Aorta (tissue), 5 donors: Measurements from ENCODE around the gene SAMD11. TPM values are rescaled to one million over a fixed set of nuclear protein-coding genes. Genes with fewer than 3 reads are reported as not detected.

Source experiments
- ATAC-seq: fragments of 200-7000 bp; cut with Tn5 transposase; one replicate; pipeline ENCODE4 v1.9.1; 2022; ENCODE audit warnings: moderate library complexity; ENCODE audit not compliant: low FRiP score
- DNase-seq, 2 donors: peaks; one replicate each; pipeline ENCODE4 v3.0.0-alpha.2; 2020
- H3K27ac ChIP-seq, 2 donors: one replicate each; pipeline ENCODE4 v1.5.1; 2013; ENCODE audit warnings: low read length in 2 of 2, mild to moderate bottlenecking in 2 of 2, moderate library complexity in 2 of 2, control low read depth in 1 of 2, inconsistent platforms in 1 of 2, low read depth in 1 of 2
- H3K27me3 ChIP-seq, 2 donors: one replicate each; pipeline ENCODE4 v1.6.1; 2013; ENCODE audit warnings: control low read depth in 1 of 2, low read length in 1 of 2, mild to moderate bottlenecking in 1 of 2, moderate library complexity in 1 of 2; ENCODE audit not compliant: insufficient read depth in 2 of 2, control insufficient read depth in 1 of 2
- H3K36me3 ChIP-seq, 2 donors: one replicate each; pipeline ENCODE4 v1.6.1; 2013; ENCODE audit warnings: control low read depth in 1 of 2, low read length in 1 of 2, mild to moderate bottlenecking in 1 of 2; ENCODE audit not compliant: insufficient read depth in 2 of 2, control insufficient read depth in 1 of 2
- H3K4me1 ChIP-seq, 2 donors: one replicate each; pipeline ENCODE4 v1.6.1; 2013; ENCODE audit warnings: low read length in 2 of 2, control low read depth in 1 of 2, mild to moderate bottlenecking in 1 of 2, moderate library complexity in 1 of 2; ENCODE audit not compliant: insufficient read depth in 2 of 2, control insufficient read depth in 1 of 2
- H3K4me3 ChIP-seq, 2 donors: one replicate each; pipeline ENCODE4 v1.5.1; 2013; ENCODE audit warnings: low read length in 2 of 2, control low read depth in 1 of 2, mild to moderate bottlenecking in 1 of 2
- H3K9me3 ChIP-seq: one replicate; pipeline ENCODE4 v1.6.1; 2013; ENCODE audit warnings: mild to moderate bottlenecking, low read length; ENCODE audit not compliant: control insufficient read depth
- WGBS, 2 donors: extraction: QIAGEN DNeasy Blood & Tissue Kit; methylation state at CpG; one replicate each; pipeline ENCODE4 v1.1.7; 2013; 5-methylcytosine and 5-hydroxymethylcytosine counted together
- intact Hi-C, 2 donors: fragments of 100-400 bp; cut with DNase I; formaldehyde crosslinking; loops; one replicate each; pipeline versions ENCODE4 v1.14.2 to v1.15.0; 2022
- polyA plus RNA-seq, 2 donors: library from polyadenylated mRNA; stranded (reverse); fragments of 200-250 nt; gene quantifications; one replicate each; pipeline ENCODE4 v1.2.3, GENCODE V29; 2013
- total RNA-seq, 2 donors: library from RNA; stranded (reverse); fragmentation: NEBNext Ultra II Directional; extraction: Animal tissue kit (Norgen Biotek cat#: 25700); gene quantifications; one replicate each; pipeline ENCODE4 v1.2.1, GENCODE V29; 2021
- donor health status: healthy with polysubstance abuse.
- donor health status: Bipolar disorder and iron deficiency.
- donor health status: DM: no; HTN: no; CAD: no.
- donor health status: DM: no; HTN: no; CAD: no.
- donor health status: DM: yes; HTN: yes; CAD: no.

The SAMD11 gene
- total and polyA plus RNA-seq, 4 donors: 2.6 to 44.3 (median 18.6) TPM

DNA sequence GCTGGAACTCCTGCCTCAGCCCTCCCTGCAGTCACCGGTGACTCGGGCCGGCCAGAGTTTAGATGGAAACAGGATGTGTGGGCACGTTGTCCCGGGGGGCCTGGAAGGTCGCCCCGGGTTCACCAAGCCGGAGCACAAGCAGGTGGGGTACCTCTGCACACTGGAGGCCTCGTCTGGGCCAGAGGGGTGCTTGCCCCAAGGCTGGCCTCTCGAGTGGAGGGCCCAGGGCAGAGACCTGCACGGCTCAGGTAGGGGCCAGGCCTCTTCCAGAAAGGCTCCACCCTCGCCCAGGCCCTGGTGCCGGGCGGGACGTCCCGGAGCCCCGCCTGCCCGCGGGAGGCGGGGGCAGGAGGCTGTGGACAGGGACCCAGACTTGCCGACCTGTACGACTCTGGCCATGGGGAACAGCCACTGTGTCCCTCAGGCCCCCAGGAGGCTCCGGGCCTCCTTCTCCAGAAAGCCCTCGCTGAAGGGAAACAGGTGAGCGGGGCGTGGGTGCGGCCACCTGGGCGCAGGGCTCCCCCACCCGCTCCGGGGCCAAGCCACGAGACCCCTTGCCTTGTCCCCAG lies 42.5 kb downstream of the SAMD11 start, which contains the start of gene PLEKHN1:
PLEKHN1 (plus strand) TSS at position 348 of the 569 bp plus-strand sequence; CDS start at position 398, 50 bp downstream.
- peak; percentile 2 for ATAC-seq
- Histone ChIP-seq H3K4me1 (no peaks in the 10 kb centered on the region), H3K9me3 (no peaks in the 10 kb centered on the region), H3K4me3 (peak within 1 kb of the TSS; percentile 1 to 28), H3K27ac (no peak within 1 kb of the TSS), H3K27me3 (no peaks in the 10 kb centered on the region), H3K36me3 (no peaks in the 10 kb centered on the region)
- 11 to 15% methylated on average over 30 to 31 of the region's 31 CpGs for WGBS, 2 donors
- no peak for DNase-seq
- intact Hi-C loops: no loop called here

GRCh38 chr1:966704-967300 lies 43.1 kb downstream of the SAMD11 start:
- Histone ChIP-seq H3K4me3 (peak overlapping the region; percentile 1 to 28), H3K36me3 (no peaks in the 10 kb centered on the region), H3K27me3 (no peaks in the 10 kb centered on the region), H3K9me3 (no peaks in the 10 kb centered on the region), H3K27ac (no peak overlapping the region), H3K4me1 (no peaks in the 10 kb centered on the region)
- 0% methylated on average over 58 to 60 of the region's 60 CpGs for WGBS, 2 donors
- ATAC-seq: peak; percentile 72
- DNase-seq: peak; percentile 86 to 94
- intact Hi-C loops: no loop called here

DNA sequence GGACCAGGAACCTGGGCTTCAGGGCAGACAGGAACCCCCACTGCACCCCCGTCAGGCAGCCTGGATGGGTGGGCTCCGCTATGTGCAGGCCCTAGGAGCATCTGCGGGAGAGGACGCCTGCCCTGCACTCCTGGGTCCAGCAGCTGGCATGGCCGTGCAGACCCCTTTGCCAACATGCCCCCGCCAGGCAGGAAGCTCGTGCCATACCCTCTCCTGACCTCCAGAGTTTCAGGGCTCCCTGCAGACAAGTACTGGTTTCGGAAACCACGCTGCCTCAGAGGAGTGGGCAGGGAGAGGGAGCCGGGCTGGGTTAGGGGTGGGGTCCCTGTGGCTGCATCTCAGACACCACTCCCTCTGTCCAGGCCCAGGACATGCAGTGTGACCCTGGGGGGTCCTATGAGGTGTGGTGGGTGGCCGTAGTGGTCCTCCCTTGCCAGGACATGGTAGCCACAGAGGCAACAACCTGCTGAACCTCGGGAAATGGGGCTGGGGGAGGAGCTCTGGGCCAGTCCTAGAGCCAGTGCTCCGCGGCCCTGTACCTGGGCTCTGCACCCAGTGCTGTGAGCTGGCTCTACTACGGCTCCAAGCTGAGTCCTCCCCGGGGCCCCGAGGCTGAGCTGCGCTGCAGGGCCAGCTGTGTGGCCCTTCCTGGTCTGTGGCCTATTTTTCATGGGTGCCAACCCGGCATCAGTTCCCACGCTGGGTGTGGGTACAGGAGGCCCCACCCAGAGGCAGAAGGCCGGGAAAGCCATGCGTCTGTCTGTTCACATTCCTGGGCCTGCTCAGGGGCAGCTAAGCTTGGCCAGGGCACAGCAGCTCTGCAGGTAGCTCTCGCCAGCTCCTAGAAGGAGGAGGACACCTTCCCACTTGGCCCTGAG lies 44.0 kb downstream of the SAMD11 start:
- WGBS, 2 donors: 61 to 64% methylated on average over 23 of the region's 23 CpGs
- H3K27ac ChIP-seq: no peak overlapping the region
- no peaks in the 10 kb centered on the region for H3K4me1 ChIP-seq
- no peaks in the 10 kb centered on the region for H3K9me3 ChIP-seq
- H3K27me3 ChIP-seq: no peaks in the 10 kb centered on the region
- H3K4me3 ChIP-seq: no peak overlapping the region
- DNase-seq: no peak
- no peaks in the 10 kb centered on the region for H3K36me3 ChIP-seq
- intact Hi-C loops: no loop called here
- ATAC-seq: no peak

GRCh38 chr1:969260-969855 lies 45.6 kb downstream of the SAMD11 start:
- Histone ChIP-seq H3K27me3 (no peaks in the 10 kb centered on the region), H3K36me3 (no peaks in the 10 kb centered on the region), H3K4me3 (no peak overlapping the region), H3K4me1 (no peaks in the 10 kb centered on the region), H3K27ac (no peak overlapping the region), H3K9me3 (no peaks in the 10 kb centered on the region)
- DNase-seq (no peak), ATAC-seq (no peak)
- intact Hi-C loops: no loop called here
- WGBS, 2 donors: 77 to 78% methylated on average over 15 of the region's 15 CpGs

DNA sequence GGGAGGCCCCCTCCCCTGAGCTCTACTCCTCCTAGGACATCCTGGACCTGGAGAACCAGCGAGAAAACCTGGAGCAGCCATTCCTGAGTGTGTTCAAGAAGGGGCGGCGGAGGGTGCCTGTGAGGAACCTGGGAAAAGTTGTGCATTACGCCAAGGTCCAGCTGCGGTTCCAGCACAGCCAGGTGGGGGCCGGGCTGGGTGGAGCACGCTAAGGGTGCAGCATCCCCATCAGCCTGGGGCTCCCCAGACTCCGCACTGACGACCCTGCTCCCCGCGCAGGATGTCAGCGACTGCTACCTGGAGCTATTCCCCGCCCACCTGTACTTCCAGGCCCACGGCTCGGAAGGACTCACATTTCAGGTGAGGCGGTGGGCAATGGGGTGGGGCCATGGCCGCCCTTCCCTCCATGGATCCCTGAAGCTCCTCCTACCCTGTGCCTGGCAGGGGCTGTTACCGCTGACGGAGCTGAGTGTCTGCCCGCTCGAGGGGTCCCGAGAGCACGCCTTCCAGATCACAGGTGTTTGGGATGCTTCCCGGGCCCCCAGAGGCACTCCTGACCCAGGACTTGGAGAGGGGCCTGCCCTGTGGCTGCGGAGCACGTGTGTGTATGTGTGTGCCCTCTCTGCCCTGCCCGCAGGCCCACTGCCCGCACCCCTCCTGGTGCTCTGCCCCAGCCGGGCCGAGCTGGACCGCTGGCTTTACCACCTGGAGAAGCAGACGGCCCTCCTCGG lies 46.7 kb downstream of the SAMD11 start:
- Histone ChIP-seq H3K27ac (no peak overlapping the region), H3K9me3 (no peaks in the 10 kb centered on the region), H3K4me1 (no peaks in the 10 kb centered on the region), H3K36me3 (no peaks in the 10 kb centered on the region), H3K27me3 (no peaks in the 10 kb centered on the region), H3K4me3 (no peak overlapping the region)
- WGBS, 2 donors: 11 to 12% methylated on average over 33 of the region's 33 CpGs
- no peak for DNase-seq
- ATAC-seq: no peak
- intact Hi-C loops: no loop called here

DNA sequence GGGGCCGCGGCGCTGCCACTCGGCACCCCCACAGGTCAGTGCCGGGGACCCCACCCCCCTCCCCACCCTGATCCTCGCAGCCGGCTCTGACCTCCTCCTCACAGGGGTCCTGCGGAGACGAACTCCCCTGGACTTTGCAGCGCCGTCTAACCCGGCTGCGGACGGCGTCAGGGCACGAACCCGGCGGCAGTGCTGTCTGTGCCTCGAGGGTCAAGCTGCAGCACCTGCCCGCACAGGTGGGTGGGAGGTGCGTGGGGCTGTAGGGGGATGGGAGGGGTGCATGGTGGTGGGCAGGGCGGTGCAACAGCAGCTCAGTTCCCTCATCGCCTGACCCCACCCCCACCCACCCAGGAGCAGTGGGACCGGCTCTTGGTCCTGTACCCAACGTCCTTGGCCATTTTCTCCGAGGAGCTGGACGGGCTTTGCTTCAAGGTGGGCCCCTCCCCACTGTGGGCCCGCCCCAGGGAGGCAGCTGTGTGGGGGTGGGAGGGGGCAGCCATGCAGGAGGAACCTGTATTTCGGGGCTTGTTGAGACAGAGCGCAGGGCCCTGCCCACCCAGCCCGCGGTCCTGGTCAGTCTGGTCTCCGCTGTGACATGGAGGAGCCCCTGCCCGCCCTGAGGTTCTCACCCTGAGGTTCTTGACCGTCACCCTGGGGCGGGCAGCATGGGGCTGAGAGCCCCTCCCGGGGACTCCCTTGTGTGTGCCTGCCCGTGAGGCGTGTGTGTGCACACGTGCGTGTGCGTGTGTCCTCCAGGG lies 47.4 kb downstream of the SAMD11 start:
- H3K9me3 ChIP-seq: no peaks in the 10 kb centered on the region
- ATAC-seq: no peak
- WGBS, 2 donors: 28 to 36% methylated on average over 38 to 42 of the region's 42 CpGs
- DNase-seq: peak in 1 of 2 donors; percentile 43
- no peaks in the 10 kb centered on the region for H3K4me1 ChIP-seq
- no peak overlapping the region for H3K4me3 ChIP-seq
- intact Hi-C loops: no loop called here
- H3K27me3 ChIP-seq: no peaks in the 10 kb centered on the region
- H3K36me3 ChIP-seq: no peaks in the 10 kb centered on the region
- no peak overlapping the region for H3K27ac ChIP-seq

DNA sequence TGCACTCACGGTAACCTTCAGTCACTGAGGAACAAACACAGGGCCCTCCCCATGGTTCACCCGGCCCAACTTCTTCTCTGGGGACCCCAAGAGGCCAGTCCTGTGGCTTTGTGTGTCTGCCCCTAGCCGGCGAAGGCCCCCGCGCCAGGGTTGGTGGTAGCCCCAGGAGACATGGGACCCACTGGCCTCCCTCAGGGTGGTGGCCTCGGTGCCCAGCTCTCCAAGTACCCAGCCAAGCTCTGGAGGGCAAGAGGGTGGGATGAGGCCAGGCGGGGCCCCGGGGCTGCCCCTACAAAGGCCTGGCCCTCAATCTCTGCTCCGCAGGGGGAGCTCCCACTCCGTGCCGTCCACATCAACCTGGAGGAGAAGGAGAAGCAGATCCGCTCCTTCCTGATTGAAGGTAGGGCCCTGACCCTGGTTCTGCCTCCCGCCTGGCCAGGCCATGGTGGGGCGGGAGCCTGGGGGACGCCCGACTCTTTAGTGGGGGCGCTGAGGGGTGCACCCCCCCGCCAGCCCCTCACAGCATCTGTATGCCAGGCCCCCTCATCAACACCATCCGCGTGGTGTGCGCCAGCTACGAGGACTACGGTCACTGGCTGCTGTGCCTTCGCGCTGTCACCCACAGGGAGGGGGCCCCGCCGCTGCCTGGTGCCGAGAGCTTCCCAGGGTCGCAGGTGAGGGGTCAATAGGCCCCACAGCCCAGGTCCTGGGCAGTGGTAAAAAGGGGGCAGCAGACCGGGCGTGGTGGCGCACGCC lies 48.2 kb downstream of the SAMD11 start:
- H3K9me3 ChIP-seq: no peaks in the 10 kb centered on the region
- intact Hi-C loops: no loop called here
- no peaks in the 10 kb centered on the region for H3K36me3 ChIP-seq
- 75 to 77% methylated on average over 33 to 34 of the region's 34 CpGs for whole genome bisulfite sequencing, 2 donors
- ATAC-seq (no peak), DNase-seq (peak in 1 of 2 donors; percentile 51)
- no peak overlapping the region for H3K4me3 ChIP-seq
- H3K27me3 ChIP-seq: no peaks in the 10 kb centered on the region
- no peaks in the 10 kb centered on the region for H3K4me1 ChIP-seq
- H3K27ac ChIP-seq: no peak overlapping the region
